HG03103 (cell line): ENCODE data around the gene GOLGA2.

Experiments
- ATAC-seq: cut with Tn5 transposase; IDR thresholded peaks from one replicate; pipeline ENCODE4 v1.9.1; 2021; ENCODE audit warnings: low read depth; ENCODE audit not compliant: unreplicated experiment

Gene GOLGA2

GRCh38 chr9:128214571-128215490, 61.0 kb downstream of the GOLGA2 start:
- ATAC-seq: no peak

DNA sequence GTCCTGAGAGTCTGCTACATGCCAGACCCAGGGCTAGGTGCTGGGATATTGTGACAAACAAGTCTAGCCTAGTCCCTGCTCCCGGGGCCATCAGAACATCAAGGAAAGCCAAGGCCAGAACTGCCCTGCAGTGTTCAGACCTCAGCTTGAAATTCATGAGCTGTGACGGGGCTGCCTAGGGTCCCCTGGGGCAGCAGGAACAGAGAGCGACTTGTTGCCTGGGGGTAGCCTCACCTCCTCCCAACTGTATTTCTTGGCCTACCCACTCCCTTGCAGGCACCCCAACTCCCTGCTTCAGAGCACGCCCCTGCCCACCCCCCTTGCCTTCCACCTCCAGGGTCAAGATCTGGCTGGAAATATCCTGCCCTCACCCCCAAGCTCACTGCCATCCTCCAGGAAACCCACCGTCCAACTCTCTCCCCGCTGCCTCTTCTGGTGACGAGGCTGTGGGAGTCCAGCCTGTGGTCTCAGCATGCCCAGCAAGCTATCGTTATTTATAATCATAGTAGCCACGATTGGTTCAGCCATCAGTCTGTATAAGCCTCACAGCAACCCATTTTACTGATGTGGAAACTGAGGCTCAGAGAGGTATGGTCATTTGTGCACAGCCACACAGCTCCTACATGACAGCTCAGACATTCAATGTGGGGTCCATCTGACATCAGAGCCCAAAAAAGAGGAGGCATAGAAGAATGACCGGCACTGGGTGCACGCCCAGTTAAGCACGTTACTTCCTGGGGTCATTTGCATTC, 61.9 kb downstream of the GOLGA2 start:
- ATAC-seq: no peak

- ATAC-seq: no peak
These were observed 63.9 kb downstream of the GOLGA2 start for GRCh38 chr9:128211981-128212281.

- no peak for ATAC-seq
These were observed 64.4 kb downstream of the GOLGA2 start for GRCh38 chr9:128211186-128211980.

DNA sequence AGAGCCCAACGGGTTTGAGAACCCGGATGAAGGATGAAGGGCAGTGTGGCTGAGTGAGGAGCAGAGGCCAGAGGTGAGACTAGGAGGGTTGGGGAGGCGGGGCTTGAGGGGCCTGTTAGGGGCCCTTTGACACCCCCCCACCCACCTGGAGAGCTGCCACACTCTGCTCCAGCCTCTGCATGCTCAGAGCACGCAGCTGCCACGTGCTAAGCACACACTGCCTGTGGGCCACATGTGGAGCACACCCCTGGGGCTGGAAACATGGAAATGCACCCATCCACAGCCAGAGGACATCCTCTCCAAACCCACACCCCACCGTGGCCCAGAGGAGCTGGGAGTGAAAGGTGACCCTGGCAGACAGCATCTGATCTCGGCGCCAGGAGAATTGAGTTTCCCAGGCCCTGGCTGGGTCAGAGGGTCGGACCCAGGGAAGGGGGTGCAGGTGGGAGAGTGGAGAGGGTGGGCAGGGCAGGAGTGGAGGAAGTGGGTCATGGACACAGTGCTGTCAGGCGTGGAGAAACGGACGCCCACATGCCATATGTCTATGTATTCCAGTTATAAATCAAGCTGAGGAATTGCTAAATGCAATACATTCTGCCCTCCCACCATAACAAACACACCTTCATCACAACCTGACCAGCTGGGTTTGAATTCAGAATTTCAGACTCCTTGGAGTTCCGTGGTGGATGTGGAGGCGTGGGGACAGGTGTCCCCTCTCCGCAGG, 66.7 kb downstream of the GOLGA2 start:
- ATAC-seq: no peak

DNA sequence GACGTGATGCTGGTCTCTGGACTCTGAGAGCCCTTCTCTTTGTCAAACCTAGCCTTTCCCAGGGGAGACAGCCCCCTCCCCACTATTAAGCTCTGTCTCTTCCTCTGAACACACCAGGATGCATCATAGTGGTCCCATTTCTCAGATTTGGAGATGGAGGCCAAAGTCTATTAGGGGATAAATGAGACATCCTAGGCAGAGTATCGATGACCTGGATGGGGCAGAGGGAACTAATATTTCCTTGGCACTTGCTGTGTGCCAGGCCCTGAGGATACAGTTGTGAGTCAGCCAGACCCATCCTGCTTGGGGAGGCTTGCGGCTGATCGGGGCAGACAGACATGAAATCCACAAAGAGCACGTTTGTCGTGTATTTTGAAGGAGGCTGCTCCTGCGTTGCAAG, 67.4 kb downstream of the GOLGA2 start:
- ATAC-seq: no peak

DNA sequence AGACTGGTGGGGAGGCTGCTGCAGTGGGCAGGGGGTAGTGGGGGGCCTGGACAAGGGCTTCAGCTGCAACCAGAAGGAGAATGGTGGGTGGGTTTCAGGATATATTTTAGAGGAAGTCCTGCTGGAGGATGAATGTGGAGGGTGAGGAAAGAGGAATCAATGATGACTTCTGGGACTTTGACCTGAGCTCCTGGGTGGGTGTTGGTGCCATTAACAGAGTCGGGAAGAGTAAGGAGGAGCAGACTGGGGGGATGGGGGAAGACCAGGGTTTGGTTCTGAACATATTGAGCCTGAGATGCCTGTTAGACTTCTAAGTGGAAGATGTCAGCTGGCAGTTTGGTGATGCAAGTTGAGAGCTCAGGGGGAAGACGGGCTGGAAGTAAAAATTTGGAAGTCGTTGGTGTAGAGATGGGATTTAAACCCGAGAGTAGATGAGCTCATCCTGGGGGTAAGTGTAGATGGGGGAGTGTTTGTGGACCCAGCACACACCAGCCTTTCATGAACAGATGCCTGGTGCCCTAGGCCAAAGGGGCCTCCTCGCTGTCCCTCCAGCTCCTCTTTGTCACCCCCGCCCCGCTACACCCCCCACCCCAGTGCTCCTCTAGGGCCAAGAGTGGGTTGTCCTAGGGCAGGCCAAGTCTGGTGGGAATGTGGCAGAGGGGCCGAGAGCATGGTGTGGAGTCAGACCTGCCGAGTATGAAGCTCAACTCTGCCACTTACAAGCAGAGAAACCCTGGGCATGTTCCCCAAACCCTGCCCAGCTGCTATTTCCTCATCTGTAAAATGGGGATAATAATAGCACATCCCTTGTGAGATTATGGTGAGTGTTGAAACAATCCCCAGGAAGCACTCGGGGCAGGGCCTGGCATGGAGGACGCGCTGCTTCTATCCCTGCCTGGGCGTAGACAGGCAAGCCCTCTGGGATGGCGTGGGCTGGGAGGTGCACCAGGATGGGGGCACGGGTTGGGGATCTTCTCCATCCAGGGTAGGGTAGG, 68.6 kb downstream of the GOLGA2 start:
- no peak for ATAC-seq

GRCh38 chr9:128206484-128206883, 69.3 kb downstream of the GOLGA2 start:
- ATAC-seq: no peak
